ENCODE measurements around the gene SPATS2.
"Not testable (repeated sequence)": the region's sequence is repeated elsewhere in the genome, so short reads cannot be mapped to it uniquely, and the experiment has no call there.

Gene SPATS2

GRCh38 chr12:49478949-49479664, 111.8 kb downstream of the SPATS2 start:
- DNase-seq: no peak

GRCh38 chr12:49482095-49483051, 115.1 kb downstream of the SPATS2 start:
- DNase-seq: peak; percentile 11

GRCh38 chr12:49483619-49484018, 116.4 kb downstream of the SPATS2 start:
- DNase-seq: no peak

GRCh38 chr12:49487605-49488004, 120.3 kb downstream of the SPATS2 start:
- DNase-seq: no peak

- DNase-seq: no peak
Observed at GRCh38 chr12:49489154-49489553, 121.9 kb downstream of the SPATS2 start.

GRCh38 chr12:49489720-49490119, 122.5 kb downstream of the SPATS2 start:
- DNase-seq: no peak

GRCh38 chr12:49491823-49492222, 124.6 kb downstream of the SPATS2 start:
- no peak for DNase-seq

GRCh38 chr12:49493900-49494299, 126.6 kb downstream of the SPATS2 start:
- no peak for DNase-seq

- no peak for DNase-seq
Observed at GRCh38 chr12:49496417-49497360, 129.4 kb downstream of the SPATS2 start.

- DNase-seq: no peak
Observed at GRCh38 chr12:49501895-49502294, 134.6 kb downstream of the SPATS2 start.

GRCh38 chr12:49502590-49502989, 135.3 kb downstream of the SPATS2 start:
- no peak for DNase-seq

GRCh38 chr12:49503674-49504180, 136.5 kb downstream of the SPATS2 start:
- DNase-seq: no peak

GRCh38 chr12:49505672-49506071, 138.4 kb downstream of the SPATS2 start:
- no peak for DNase-seq

GRCh38 chr12:49507139-49507538, 139.9 kb downstream of the SPATS2 start:
- DNase-seq: no peak

- DNase-seq: not testable (repeated sequence)
Observed at GRCh38 chr12:49509681-49510080, 142.4 kb downstream of the SPATS2 start.

- DNase-seq: no peak
Observed at GRCh38 chr12:49511410-49511809, 144.1 kb downstream of the SPATS2 start.

GRCh38 chr12:49512546-49512945, 145.3 kb downstream of the SPATS2 start:
- no peak for DNase-seq

GRCh38 chr12:49515266-49515665, 148.0 kb downstream of the SPATS2 start:
- DNase-seq: no peak

GRCh38 chr12:49518914-49519573, 151.8 kb downstream of the SPATS2 start:
- no peak for DNase-seq

- DNase-seq: no peak
Observed at GRCh38 chr12:49519574-49519936, 152.3 kb downstream of the SPATS2 start.

- DNase-seq: no peak
Observed at GRCh38 chr12:49521389-49521788, 154.1 kb downstream of the SPATS2 start.

- no peak for DNase-seq
Observed at GRCh38 chr12:49524660-49525324, 157.5 kb downstream of the SPATS2 start.
